HL-60 (cell line): Measurements from ENCODE around the gene CYB561D2.

Source experiments
- POLR2AphosphoS5 ChIP-seq: IDR thresholded peaks from 2 replicates; pipeline ENCODE4 v1.6.1; 2012; ENCODE audit warnings: low read depth
- TF ChIP-seq, protein P1 (sequence below): IDR thresholded peaks from one replicate; pipeline ENCODE4 v1.5.1; 2011; ENCODE audit warnings: low read length, control low read depth, inconsistent platforms; ENCODE audit not compliant: insufficient read depth

DNA sequence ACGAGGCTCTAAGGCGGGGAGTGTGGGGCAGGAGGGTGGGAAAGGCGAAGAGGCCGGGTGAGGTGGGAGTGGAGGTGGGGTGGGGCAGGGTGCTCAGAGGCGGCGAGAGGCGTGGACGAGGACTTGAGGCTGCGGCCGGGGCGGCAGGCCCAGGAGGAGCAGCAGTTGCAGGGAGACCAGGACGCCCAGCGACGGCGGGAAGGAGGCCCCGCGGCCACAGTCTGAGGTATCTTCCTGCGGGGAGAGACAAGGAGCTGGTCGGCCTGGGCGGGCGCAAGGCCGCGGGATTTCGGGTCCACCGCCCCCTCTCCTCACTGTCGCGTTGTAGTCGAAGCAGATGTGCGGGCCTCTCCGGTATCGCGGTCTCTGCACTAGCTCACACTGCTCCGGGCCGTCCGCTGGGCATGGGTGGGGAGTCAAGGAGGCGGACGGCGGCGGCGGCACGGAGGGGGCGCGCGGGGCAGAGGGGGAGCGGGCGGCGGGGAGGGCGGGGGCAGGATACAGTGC is 14.0 kb downstream of the CYB561D2 start:
- TF ChIP-seq, protein P1, sequence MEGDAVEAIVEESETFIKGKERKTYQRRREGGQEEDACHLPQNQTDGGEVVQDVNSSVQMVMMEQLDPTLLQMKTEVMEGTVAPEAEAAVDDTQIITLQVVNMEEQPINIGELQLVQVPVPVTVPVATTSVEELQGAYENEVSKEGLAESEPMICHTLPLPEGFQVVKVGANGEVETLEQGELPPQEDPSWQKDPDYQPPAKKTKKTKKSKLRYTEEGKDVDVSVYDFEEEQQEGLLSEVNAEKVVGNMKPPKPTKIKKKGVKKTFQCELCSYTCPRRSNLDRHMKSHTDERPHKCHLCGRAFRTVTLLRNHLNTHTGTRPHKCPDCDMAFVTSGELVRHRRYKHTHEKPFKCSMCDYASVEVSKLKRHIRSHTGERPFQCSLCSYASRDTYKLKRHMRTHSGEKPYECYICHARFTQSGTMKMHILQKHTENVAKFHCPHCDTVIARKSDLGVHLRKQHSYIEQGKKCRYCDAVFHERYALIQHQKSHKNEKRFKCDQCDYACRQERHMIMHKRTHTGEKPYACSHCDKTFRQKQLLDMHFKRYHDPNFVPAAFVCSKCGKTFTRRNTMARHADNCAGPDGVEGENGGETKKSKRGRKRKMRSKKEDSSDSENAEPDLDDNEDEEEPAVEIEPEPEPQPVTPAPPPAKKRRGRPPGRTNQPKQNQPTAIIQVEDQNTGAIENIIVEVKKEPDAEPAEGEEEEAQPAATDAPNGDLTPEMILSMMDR, result no peak
- no peak for TF ChIP-seq POLR2AphosphoS5
